ENCODE results near the gene POLE.
"Not testable (repeated sequence)": the region's sequence is repeated elsewhere in the genome, so short reads cannot be mapped to it uniquely, and the experiment has no call there.

Gene POLE

GRCh38 chr12:132611620-132612019 is 75.5 kb downstream of the POLE start:
- DNase-seq = no peak

GRCh38 chr12:132610866-132611602 is 76.1 kb downstream of the POLE start:
- no peak for DNase-seq

- no peak for DNase-seq
Measured at GRCh38 chr12:132610051-132610759, 76.9 kb downstream of the POLE start, which contains the start of gene LRCOL1. TSS of gene LRCOL1 (minus strand) at chr12:132610582. CDS start at chr12:132606251, 4,331 bp downstream.

GRCh38 chr12:132608231-132609171 is 78.6 kb downstream of the POLE start:
- DNase-seq = no peak

- no peak for DNase-seq
Measured at GRCh38 chr12:132606927-132607326, 80.2 kb downstream of the POLE start.

GRCh38 chr12:132606466-132606865 is 80.7 kb downstream of the POLE start:
- no peak for DNase-seq

- DNase-seq = no peak
Measured at GRCh38 chr12:132605892-132606291, 81.2 kb downstream of the POLE start.

GRCh38 chr12:132604668-132605441 is 82.3 kb downstream of the POLE start:
- DNase-seq = no peak

GRCh38 chr12:132604151-132604618 is 83.0 kb downstream of the POLE start:
- no peak for DNase-seq

GRCh38 chr12:132603240-132604150 is 83.6 kb downstream of the POLE start:
- DNase-seq = no peak

GRCh38 chr12:132602572-132603239 is 84.4 kb downstream of the POLE start:
- no peak for DNase-seq

GRCh38 chr12:132601171-132601883 is 85.8 kb downstream of the POLE start:
- no peak for DNase-seq

GRCh38 chr12:132600048-132601032 is 86.8 kb downstream of the POLE start:
- DNase-seq = peak; percentile 17

GRCh38 chr12:132599502-132599901 is 87.6 kb downstream of the POLE start:
- not testable (repeated sequence) for DNase-seq

GRCh38 chr12:132597333-132598316 is 89.5 kb downstream of the POLE start:
- peak; percentile 19 for DNase-seq

GRCh38 chr12:132596016-132596415 is 91.1 kb downstream of the POLE start:
- no peak for DNase-seq

GRCh38 chr12:132595183-132595582 is 92.0 kb downstream of the POLE start:
- DNase-seq = no peak
